ENCODE data around the gene ANKRD40CL. TPM values are rescaled to one million over a fixed set of nuclear protein-coding genes. Genes with fewer than 3 reads are reported as not detected.

The ANKRD40CL gene
- total RNA-seq, 1 experiment from 2014 or later, result not detected

DNA sequence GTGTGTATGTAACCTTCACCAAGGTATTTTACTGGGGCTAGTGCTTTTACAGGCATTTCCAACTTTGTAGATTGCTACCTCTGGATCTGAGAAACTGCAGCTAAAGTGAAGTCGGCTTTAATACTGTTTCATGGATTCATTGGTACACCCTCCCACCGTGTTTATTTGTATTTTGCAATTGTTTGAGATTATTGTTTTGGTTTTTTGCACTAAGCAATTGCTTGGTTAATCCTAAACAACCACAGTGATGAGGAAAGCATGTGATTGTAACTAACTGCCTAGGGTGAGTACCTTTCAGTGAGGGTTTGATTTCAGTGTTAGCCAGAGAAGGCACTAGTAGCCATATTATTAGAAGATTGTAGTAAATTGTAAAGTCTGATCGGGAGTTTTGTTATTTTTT lies 44.6 kb downstream of the ANKRD40CL start:
- H3K27me3 Mint-ChIP-seq (ENCODE audit: insufficient read depth, unreplicated experiment), result no peaks in the 10 kb centered on the region
- peak overlapping the region; percentile 96 for H3K4me3 Mint-ChIP-seq (ENCODE audit: unreplicated experiment)
- H3K36me3 Mint-ChIP-seq (ENCODE audit: insufficient read depth, unreplicated experiment), result peaks cover 13% of the 10 kb centered on the region
- no peak for TF ChIP-seq CTCF (IDR thresholded peaks at IDR 0.05; ENCODE audit: unreplicated experiment)
- no TSS peak for BruUV-seq (replicated peaks)
- no peak for DNase-seq (ENCODE audit: unreplicated experiment)
- CTCF ChIA-PET, result no interaction called here
- H3K27ac Mint-ChIP-seq (ENCODE audit: low read depth, unreplicated experiment), result peak overlapping the region; percentile 59
- POLR2A ChIA-PET, result interaction anchor here (1.2 kb wide), 1 partner anchor 45 kb away, joined by 6 read pairs; no protein-coding TSS in a partner anchor
- peaks cover 14% of the 10 kb centered on the region for H3K4me1 Mint-ChIP-seq (ENCODE audit: insufficient read depth, unreplicated experiment)
- H3K9me3 Mint-ChIP-seq (ENCODE audit: unreplicated experiment), result no peaks in the 10 kb centered on the region
- intact Hi-C loops (cut with micrococcal nuclease), result no loop called here

DNA sequence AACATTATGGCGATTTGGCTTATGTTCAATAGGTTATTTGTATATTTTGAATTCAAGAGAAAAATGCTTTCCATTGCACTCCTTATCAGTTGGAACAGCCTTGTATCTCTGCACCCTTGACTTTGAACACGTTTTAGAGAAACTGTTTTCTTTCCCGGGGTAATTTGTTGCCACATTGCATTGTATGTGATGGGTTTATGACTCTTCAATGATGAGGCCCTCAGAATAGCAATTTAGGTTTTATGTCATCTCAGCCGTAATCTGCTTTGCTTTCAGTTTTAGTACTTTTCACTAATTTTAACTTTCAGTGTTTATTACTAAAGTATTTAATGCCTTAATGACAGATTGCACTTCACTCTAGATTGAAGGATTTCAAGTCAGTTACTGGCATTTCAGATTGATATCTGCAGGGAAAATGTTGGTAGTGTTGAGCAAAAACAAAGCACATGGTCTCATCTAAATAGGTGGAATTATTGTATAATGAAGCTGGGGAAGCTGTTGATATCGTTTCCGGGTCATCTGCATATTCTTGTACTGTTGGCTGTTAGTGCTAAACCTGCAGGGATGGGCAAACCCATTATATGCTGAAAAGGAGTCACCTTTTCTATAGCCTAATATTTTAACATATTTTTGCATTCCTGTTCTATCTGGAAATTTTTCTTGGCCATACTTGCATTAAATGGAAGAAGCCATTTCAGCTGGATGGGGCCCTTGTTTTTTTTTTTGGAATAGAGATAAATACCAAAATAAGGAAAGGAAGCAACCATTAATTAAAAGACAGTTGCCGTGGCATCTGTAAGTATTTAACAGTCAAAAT lies 45.9 kb downstream of the ANKRD40CL start:
- TF ChIP-seq CTCF (IDR thresholded peaks at IDR 0.05; ENCODE audit: unreplicated experiment), result no peak
- peak overlapping the region; percentile 96 for H3K4me3 Mint-ChIP-seq (ENCODE audit: unreplicated experiment)
- H3K27me3 Mint-ChIP-seq (ENCODE audit: insufficient read depth, unreplicated experiment), result no peaks in the 10 kb centered on the region
- no TSS peak for BruUV-seq (replicated peaks)
- peak overlapping the region; percentile 99 for H3K27ac Mint-ChIP-seq (ENCODE audit: low read depth, unreplicated experiment)
- POLR2A ChIA-PET, result interaction anchor here (0.5 to 1.5 kb wide), 7 partner anchors 13 to 233 kb away, joined by 3 to 22 read pairs (median 5); partner anchors contain the start of genes ANKRD40 and TOB1
- peaks cover 13% of the 10 kb centered on the region for H3K36me3 Mint-ChIP-seq (ENCODE audit: insufficient read depth, unreplicated experiment)
- intact Hi-C loops (cut with micrococcal nuclease), result no loop called here
- peak; percentile 34 for DNase-seq (ENCODE audit: unreplicated experiment)
- CTCF ChIA-PET, result no interaction called here
- H3K4me1 Mint-ChIP-seq (ENCODE audit: insufficient read depth, unreplicated experiment), result peaks cover 6% of the 10 kb centered on the region
- H3K9me3 Mint-ChIP-seq (ENCODE audit: unreplicated experiment), result no peaks in the 10 kb centered on the region

- POLR2A ChIA-PET, result interaction anchor here (0.6 to 2.0 kb wide), 19 partner anchors 9 to 398 kb away, joined by 3 to 67 read pairs (median 4); partner anchors contain the start of gene ANKRD40
- H3K4me1 Mint-ChIP-seq (ENCODE audit: insufficient read depth, unreplicated experiment), result peaks cover 6% of the 10 kb centered on the region
Observed at GRCh38 chr17:50719924-50720794, 47.2 kb downstream of the ANKRD40CL start.

More at GRCh38 chr17:50719924-50720794, 47.2 kb downstream of the ANKRD40CL start:
- intact Hi-C loops (cut with micrococcal nuclease), result loop anchor here (1.0 kb wide), 1 partner anchor 12 kb away; no protein-coding TSS in a partner anchor
- Mint-ChIP-seq H3K4me3 (ENCODE audit: unreplicated experiment) (peak overlapping the region; percentile 96), H3K36me3 (ENCODE audit: insufficient read depth, unreplicated experiment) (peaks cover 13% of the 10 kb centered on the region), H3K27ac (ENCODE audit: low read depth, unreplicated experiment) (peak overlapping the region; percentile 99), H3K27me3 (ENCODE audit: insufficient read depth, unreplicated experiment) (no peaks in the 10 kb centered on the region), H3K9me3 (ENCODE audit: unreplicated experiment) (no peaks in the 10 kb centered on the region)
- TF ChIP-seq CTCF (IDR thresholded peaks at IDR 0.05; ENCODE audit: unreplicated experiment), result no peak
- DNase-seq (ENCODE audit: unreplicated experiment), result peak; percentile 33
- TSS peak; percentile 55 for BruUV-seq (replicated peaks)
- CTCF ChIA-PET, result no interaction called here
